HG03135 (cell line): ENCODE data around the gene ERH.

Experiments
- ATAC-seq: cut with Tn5 transposase; IDR thresholded peaks from one replicate; pipeline ENCODE4 v1.9.1; 2021; ENCODE audit warnings: mild to moderate bottlenecking, moderate library complexity; ENCODE audit not compliant: unreplicated experiment

Gene ERH

DNA sequence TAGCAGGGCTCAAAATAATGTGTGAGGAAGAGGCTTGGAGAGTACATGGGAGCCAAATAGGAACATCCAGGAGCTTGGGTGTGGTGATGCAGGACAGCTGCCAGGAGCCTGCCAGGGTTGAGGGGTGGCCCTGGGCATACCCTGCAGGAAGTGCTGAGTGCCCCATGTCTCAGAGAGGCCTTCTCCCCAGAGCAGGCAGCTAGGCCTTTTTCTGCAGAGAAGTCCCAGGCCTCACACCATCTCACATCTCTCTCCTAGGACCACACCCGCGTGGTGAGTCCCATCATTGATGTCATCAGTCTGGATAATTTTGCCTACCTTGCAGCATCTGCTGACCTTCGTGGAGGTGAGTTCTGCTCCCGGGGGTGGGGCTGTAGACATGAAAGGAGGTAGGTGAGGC is 66.9 kb downstream of the ERH start:
- ATAC-seq: no peak
